ENCODE measurements around the gene FUNDC2.

GRCh38 chrX:154980330-154981115, 46.1 kb upstream of the FUNDC2 start:
- TF ChIP-seq CTCF (conservative IDR thresholded peaks at IDR 0.05; ENCODE audit: low read depth, low read length) (peak; percentile 84), EZH2phosphoT487 (IDR thresholded peaks at IDR 0.05; ENCODE audit: borderline replicate concordance, low read length) (no peak), EZH2 (IDR thresholded peaks at IDR 0.05; ENCODE audit: low read length, unreplicated experiment) (no peak)

Measured in PC-3 (cell line).